ENCODE data around the gene TSPY8. TPM values are rescaled to one million over a fixed set of nuclear protein-coding genes. Genes with fewer than 3 reads are reported as not detected.

The TSPY8 gene
- total RNA-seq, 2 experiments from 2014 or later, result not detected

Small RNA genes within 50 kb of the gene (small RNA-seq; reads per million reads assigned to genes)
- gene AC006158.1, result not detected

Other genes starting within 250 kb of the TSPY8 start
- not detected in 2 replicates for gene TSPY4, start 20.3 kb upstream of the TSPY8 start, total RNA-seq (2014; rRNA removed; shearing (Covaris generic))
- not detected in 2 replicates for gene TSPY4, start 20.3 kb upstream of the TSPY8 start, total RNA-seq (2022)
- not detected in 2 replicates for gene TSPY3, start 40.6 kb downstream of the TSPY8 start, total RNA-seq (2014; rRNA removed; shearing (Covaris generic))
- not detected in 2 replicates for gene TSPY3, start 40.6 kb downstream of the TSPY8 start, total RNA-seq (2022)
- not detected in 2 replicates for gene TSPY1, start 109.2 kb downstream of the TSPY8 start, total RNA-seq (2014; rRNA removed; shearing (Covaris generic))
- gene TSPY1, start 109.2 kb downstream of the TSPY8 start, total RNA-seq (2022), result not detected in 2 replicates
- not detected in 2 replicates for gene TSPY9, start 129.5 kb downstream of the TSPY8 start, total RNA-seq (2014; rRNA removed; shearing (Covaris generic))
- gene TSPY9, start 129.5 kb downstream of the TSPY8 start, total RNA-seq (2022), result not detected in 2 replicates
- not detected in 2 replicates for gene TSPY10, start 170.1 kb downstream of the TSPY8 start, total RNA-seq (2014; rRNA removed; shearing (Covaris generic))
- not detected in 2 replicates for gene TSPY10, start 170.1 kb downstream of the TSPY8 start, total RNA-seq (2022)